Subcutaneous adipose tissue (tissue), 4 donors: ENCODE measurements around the gene KRT222. TPM values are rescaled to one million over a fixed set of nuclear protein-coding genes. Genes with fewer than 3 reads are reported as not detected.

Experiments
- CTCF ChIP-seq: fragments of 450-650 bp; IDR thresholded peaks from one replicate; pipeline ENCODE4 v1.5.1; 2016; ENCODE audit warnings: low read depth, mild to moderate bottlenecking, control low read depth, antibody characterized with exemption, moderate library complexity
- total RNA-seq, 4 donors: library from RNA; depleted of rRNA; stranded (reverse); fragments of >200 nt; gene quantifications; one replicate each; pipeline ENCODE4 v1.1.0, GENCODE V29; 2016

The KRT222 gene
- total RNA-seq, 4 donors from 2014 or later: 0.22 to 2.0 (median 0.69) TPM

- TF ChIP-seq CTCF: no peak
Observed at GRCh38 chr17:40615841-40616476, 49.0 kb downstream of the KRT222 start.

- no peak for TF ChIP-seq CTCF
Observed at GRCh38 chr17:40615068-40615840, 49.7 kb downstream of the KRT222 start.

- no peak for TF ChIP-seq CTCF
Observed at GRCh38 chr17:40614431-40615067, 50.4 kb downstream of the KRT222 start.

- TF ChIP-seq CTCF: no peak
Observed at GRCh38 chr17:40613467-40614154, 51.4 kb downstream of the KRT222 start.

GRCh38 chr17:40612599-40613244 lies 52.3 kb downstream of the KRT222 start:
- no peak for TF ChIP-seq CTCF

- no peak for TF ChIP-seq CTCF
Observed at GRCh38 chr17:40611840-40612474, 53.0 kb downstream of the KRT222 start.
